Stimulated activated CD8-positive, alpha-beta memory T cell treated with anti-CD3 and anti-CD28 coated beads, Interleukin-7, amount 100 ng/mL, for 1 hour (primary cell): ENCODE data around the gene ACOT13.
"Not testable (repeated sequence)": the region's sequence is repeated elsewhere in the genome, so short reads cannot be mapped to it uniquely, and the experiment has no call there.

Experiments used
- DNase-seq, 2 donors: peaks; one replicate each; pipeline ENCODE4 v3.0.0-alpha.2; 2020; ENCODE audit warnings: low read depth in 2 of 2

ACOT13 gene

GRCh38 chr6:24730653-24731052, 63.8 kb downstream of the ACOT13 start:
- not testable (repeated sequence) for DNase-seq

GRCh38 chr6:24731456-24732134, 64.7 kb downstream of the ACOT13 start:
- DNase-seq = not testable (repeated sequence)

GRCh38 chr6:24734166-24734565, 67.3 kb downstream of the ACOT13 start:
- no peak for DNase-seq

GRCh38 chr6:24734710-24735109, 67.8 kb downstream of the ACOT13 start:
- not testable (repeated sequence) for DNase-seq

- no peak for DNase-seq
These were observed 71.9 kb downstream of the ACOT13 start for GRCh38 chr6:24738741-24739140.

- DNase-seq = no peak
These were observed 74.0 kb downstream of the ACOT13 start for GRCh38 chr6:24740861-24741260.

- no peak for DNase-seq
These were observed 75.4 kb downstream of the ACOT13 start for GRCh38 chr6:24742216-24742738.

- DNase-seq = no peak
These were observed 76.5 kb downstream of the ACOT13 start for GRCh38 chr6:24743265-24743943.

GRCh38 chr6:24743944-24744335, 77.1 kb downstream of the ACOT13 start:
- DNase-seq = no peak

- DNase-seq = no peak
These were observed 78.0 kb downstream of the ACOT13 start for GRCh38 chr6:24744911-24745310.

- DNase-seq = no peak
These were observed 82.4 kb downstream of the ACOT13 start for GRCh38 chr6:24749297-24749696.

GRCh38 chr6:24750878-24751277, 84.0 kb downstream of the ACOT13 start:
- DNase-seq = not testable (repeated sequence)

- DNase-seq = no peak
These were observed 85.6 kb downstream of the ACOT13 start for GRCh38 chr6:24752503-24752902.

GRCh38 chr6:24752917-24753492, 86.1 kb downstream of the ACOT13 start:
- no peak for DNase-seq

- DNase-seq = no peak
These were observed 86.7 kb downstream of the ACOT13 start for GRCh38 chr6:24753545-24753944.

- not testable (repeated sequence) for DNase-seq
These were observed 87.5 kb downstream of the ACOT13 start for GRCh38 chr6:24754378-24754777.
